ENCODE measurements around the gene SLC18A3.

SLC18A3 gene

DNA sequence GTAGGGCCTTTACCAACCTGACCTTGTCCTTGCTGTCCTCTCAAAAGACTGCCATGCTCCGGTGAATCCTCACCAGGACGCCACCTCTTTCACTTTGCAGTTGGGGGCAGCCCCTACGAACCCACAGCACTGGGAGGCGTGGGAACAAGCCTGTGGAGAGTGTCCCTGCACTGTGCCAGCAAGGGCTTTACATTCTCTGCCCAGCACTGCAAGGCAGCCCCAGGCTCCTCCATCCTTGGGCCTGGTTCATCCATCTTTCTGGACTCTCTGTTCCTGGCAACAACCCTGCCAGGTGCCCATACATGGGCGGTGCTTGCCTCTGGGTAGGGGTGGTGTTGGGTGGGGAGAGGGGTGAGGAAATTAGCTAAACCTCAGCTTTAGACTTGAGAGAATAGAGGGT is 5.1 kb downstream of the SLC18A3 start:
- H3K4me3 ChIP-seq (ENCODE audit: low read depth, low read length): no peak overlapping the region
- TF ChIP-seq, protein P1, sequence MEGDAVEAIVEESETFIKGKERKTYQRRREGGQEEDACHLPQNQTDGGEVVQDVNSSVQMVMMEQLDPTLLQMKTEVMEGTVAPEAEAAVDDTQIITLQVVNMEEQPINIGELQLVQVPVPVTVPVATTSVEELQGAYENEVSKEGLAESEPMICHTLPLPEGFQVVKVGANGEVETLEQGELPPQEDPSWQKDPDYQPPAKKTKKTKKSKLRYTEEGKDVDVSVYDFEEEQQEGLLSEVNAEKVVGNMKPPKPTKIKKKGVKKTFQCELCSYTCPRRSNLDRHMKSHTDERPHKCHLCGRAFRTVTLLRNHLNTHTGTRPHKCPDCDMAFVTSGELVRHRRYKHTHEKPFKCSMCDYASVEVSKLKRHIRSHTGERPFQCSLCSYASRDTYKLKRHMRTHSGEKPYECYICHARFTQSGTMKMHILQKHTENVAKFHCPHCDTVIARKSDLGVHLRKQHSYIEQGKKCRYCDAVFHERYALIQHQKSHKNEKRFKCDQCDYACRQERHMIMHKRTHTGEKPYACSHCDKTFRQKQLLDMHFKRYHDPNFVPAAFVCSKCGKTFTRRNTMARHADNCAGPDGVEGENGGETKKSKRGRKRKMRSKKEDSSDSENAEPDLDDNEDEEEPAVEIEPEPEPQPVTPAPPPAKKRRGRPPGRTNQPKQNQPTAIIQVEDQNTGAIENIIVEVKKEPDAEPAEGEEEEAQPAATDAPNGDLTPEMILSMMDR (IDR thresholded peaks at IDR 0.05; ENCODE audit: borderline replicate concordance, insufficient read depth, low read depth, low read length): no peak

DNA sequence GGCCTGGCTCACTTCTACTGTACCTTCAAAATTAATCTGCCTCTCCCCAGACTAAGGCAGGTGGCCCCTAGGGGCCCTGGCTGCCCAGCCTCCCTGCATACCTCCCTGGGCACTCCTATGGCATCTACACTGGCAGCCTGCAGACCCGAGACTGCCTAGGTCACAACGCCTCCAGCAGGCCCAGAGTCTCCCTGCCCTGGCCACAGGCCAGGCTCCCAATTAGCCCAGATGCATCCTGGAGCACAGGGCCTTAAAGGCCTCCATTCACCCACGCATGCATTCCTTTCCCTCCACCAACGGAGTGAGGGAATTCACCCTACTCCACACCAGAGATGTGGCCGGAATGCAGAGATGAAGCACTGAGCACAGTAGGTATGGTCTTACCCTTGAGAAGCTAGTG is 5.6 kb downstream of the SLC18A3 start:
- H3K4me3 ChIP-seq (ENCODE audit: low read depth, low read length): no peak overlapping the region
- TF ChIP-seq, protein P1 (IDR thresholded peaks at IDR 0.05; ENCODE audit: borderline replicate concordance, insufficient read depth, low read depth, low read length): no peak

DNA sequence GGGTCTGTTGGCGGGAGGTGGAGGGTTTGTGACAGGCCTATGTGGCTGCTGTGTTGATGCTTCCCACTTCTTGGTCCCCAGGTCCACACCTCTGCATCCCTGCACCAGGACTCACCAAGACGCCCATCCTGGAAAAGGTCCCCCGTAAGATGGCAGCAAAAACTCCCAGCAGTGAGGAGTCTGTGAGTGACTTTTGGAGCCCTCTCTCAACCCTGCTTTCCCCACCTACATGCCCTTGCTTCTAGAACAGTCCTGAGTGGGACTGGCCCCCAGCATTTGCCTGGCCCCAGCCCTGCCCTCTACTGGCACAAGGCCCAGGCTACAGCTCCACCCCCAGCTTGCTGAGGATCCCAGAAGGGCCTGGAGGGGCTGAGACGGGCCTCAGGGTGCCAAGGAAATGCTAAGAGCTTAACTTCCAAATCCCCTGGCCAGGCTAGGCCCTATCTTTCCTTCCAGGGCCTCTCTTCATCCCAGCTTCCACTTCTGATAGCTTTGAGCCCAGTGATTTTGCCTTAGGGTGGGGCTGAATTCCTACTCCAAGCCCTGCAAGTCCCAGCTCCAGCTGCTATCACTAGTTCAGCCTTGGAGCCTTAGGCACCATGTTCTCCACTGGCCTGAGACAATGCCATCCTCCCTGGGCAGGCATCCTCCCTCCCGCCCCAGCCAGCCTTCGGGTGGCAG is 6.5 kb downstream of the SLC18A3 start:
- no peak overlapping the region for H3K4me3 ChIP-seq (ENCODE audit: low read depth, low read length)
- TF ChIP-seq, protein P1 (IDR thresholded peaks at IDR 0.05; ENCODE audit: borderline replicate concordance, insufficient read depth, low read depth, low read length): peak; percentile 45

DNA sequence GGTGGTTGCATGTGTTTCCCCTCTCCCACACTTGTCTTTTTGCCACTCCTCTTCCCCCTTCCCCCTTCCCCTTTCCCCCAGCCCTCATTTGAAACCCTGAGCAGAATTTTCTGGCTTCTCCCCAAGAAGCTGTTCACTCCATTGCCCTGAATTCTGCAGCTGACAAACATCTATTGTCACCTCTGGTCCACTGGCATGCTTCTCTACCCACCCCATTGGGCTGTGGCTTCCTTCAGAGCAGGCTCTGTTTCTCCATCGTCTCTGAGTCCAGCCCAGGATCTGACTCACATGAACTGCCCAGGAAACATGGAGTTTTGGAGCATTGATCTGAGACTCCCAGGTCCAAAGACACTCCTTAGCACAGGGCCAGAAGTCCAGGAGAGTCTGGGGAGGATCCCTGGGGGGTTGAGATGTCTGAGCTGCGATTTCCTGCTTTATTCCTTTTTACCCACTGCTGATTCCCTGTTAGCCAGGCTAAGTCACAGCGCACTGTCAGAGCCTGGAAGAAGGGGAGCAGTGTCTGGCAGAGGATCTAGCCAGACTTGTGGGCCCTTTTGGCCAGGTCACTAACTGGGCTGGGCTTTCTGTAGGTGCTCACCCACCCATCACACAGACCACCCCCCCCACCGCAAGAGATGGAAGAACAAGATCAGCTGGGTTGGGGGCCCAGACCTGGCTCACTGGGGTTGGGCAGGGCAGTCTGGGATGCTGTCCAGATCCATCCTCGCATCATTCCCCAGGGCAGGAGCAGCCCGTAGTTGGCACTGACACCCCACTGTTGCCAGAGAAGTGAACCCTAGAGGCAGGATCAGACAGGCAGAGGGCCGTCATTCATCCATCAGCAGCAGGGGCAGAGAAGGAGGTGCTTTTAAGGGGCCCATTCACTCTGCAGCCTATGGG is 7.3 kb downstream of the SLC18A3 start:
- no peak overlapping the region for H3K4me3 ChIP-seq (ENCODE audit: low read depth, low read length)
- TF ChIP-seq, protein P1 (IDR thresholded peaks at IDR 0.05; ENCODE audit: borderline replicate concordance, insufficient read depth, low read depth, low read length): no peak

DNA sequence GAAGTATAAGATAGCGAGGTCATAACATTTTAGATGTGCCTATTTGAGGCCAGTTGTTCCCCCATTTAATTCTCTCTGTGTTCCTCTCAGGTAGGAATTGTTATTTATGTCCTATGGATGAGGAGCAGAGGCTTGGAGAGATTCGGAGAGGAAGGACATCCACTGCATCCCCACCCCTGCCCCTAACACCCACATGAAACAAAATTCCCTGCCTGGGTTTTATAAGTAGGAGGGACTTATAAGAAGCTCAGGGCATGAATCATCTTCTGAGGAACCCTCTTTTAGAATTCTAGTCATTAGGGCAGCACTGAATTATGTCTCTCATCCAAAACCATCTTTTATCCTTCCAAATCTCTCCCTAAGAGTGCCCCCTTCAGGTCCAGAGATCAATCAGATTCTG is 8.7 kb downstream of the SLC18A3 start:
- H3K4me3 ChIP-seq (ENCODE audit: low read depth, low read length): no peak overlapping the region
- TF ChIP-seq, protein P1 (IDR thresholded peaks at IDR 0.05; ENCODE audit: borderline replicate concordance, insufficient read depth, low read depth, low read length): no peak

DNA sequence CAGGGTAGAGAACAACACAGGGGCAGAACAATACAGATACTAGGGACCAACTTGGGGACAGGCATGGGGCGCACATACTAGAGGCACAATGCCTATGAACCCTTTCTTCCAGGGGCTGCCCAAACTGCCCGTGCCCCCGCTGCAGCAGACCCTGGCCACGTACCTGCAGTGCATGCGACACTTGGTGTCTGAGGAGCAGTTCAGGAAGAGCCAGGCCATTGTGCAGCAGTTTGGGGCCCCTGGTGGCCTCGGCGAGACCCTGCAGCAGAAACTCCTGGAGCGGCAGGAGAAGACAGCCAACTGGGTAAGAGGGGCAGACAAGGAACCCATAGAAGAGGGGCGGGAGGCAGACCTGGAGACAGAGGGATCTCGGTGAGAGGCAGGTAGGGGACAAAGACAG is 9.5 kb downstream of the SLC18A3 start:
- no peak overlapping the region for H3K4me3 ChIP-seq (ENCODE audit: low read depth, low read length)
- TF ChIP-seq, protein P1 (IDR thresholded peaks at IDR 0.05; ENCODE audit: borderline replicate concordance, insufficient read depth, low read depth, low read length): no peak
